Brain microvascular endothelial cell (primary cell): ENCODE measurements around the gene DPEP1.
A peak's percentile ranks its signal among the peaks of the same experiment; 100 is the strongest.

Experiments
- DNase-seq: peaks from one replicate; pipeline ENCODE4 v3.0.0-alpha.2; 2020
- H3K27ac ChIP-seq: fragments of 250-450 bp; sonication (Bioruptor Pico); 2 replicates; pipeline ENCODE4 v1.5.1; 2020; ENCODE audit warnings: mild to moderate bottlenecking, moderate library complexity
- H3K27me3 ChIP-seq: fragments of 250-450 bp; sonication (Bioruptor Pico); replicated peaks from 2 replicates; pipeline ENCODE4 v1.5.1; 2020; ENCODE audit warnings: mild to moderate bottlenecking
- H3K36me3 ChIP-seq: fragments of 250-450 bp; sonication (Bioruptor Pico); replicated peaks from 2 replicates; pipeline ENCODE4 v1.5.1; 2020; ENCODE audit warnings: mild to moderate bottlenecking
- H3K4me3 ChIP-seq: 2 replicates; pipeline ENCODE4 v1.5.1; 2011; ENCODE audit warnings: low read depth, mild to moderate bottlenecking, control low read depth, low read length, moderate library complexity
- in situ Hi-C: cut with HindIII; loops from 2 replicates; pipeline ENCODE4 v1.10.0; 2017; ENCODE audit warnings: low sequenced_read_pairs, low pct_ligation_motif_present
- TF ChIP-seq, protein P1 (sequence below): IDR thresholded peaks from 2 replicates; pipeline ENCODE4 v1.5.1; 2011; ENCODE audit warnings: low read depth, mild to moderate bottlenecking, moderate library complexity, low read length, control low read depth, inconsistent platforms; ENCODE audit errors: missing control alignments

DPEP1 gene

GRCh38 chr16:89601906-89602272 is 11.6 kb upstream of the DPEP1 start:
- Histone ChIP-seq H3K27me3 (no peaks in the 10 kb centered on the region), H3K4me3 (no peak overlapping the region), H3K27ac (peak overlapping the region; percentile 95), H3K36me3 (no peaks in the 10 kb centered on the region)
- TF ChIP-seq, protein P1, sequence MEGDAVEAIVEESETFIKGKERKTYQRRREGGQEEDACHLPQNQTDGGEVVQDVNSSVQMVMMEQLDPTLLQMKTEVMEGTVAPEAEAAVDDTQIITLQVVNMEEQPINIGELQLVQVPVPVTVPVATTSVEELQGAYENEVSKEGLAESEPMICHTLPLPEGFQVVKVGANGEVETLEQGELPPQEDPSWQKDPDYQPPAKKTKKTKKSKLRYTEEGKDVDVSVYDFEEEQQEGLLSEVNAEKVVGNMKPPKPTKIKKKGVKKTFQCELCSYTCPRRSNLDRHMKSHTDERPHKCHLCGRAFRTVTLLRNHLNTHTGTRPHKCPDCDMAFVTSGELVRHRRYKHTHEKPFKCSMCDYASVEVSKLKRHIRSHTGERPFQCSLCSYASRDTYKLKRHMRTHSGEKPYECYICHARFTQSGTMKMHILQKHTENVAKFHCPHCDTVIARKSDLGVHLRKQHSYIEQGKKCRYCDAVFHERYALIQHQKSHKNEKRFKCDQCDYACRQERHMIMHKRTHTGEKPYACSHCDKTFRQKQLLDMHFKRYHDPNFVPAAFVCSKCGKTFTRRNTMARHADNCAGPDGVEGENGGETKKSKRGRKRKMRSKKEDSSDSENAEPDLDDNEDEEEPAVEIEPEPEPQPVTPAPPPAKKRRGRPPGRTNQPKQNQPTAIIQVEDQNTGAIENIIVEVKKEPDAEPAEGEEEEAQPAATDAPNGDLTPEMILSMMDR = no peak
- in situ Hi-C loops = no loop called here
- DNase-seq = no peak

DNA sequence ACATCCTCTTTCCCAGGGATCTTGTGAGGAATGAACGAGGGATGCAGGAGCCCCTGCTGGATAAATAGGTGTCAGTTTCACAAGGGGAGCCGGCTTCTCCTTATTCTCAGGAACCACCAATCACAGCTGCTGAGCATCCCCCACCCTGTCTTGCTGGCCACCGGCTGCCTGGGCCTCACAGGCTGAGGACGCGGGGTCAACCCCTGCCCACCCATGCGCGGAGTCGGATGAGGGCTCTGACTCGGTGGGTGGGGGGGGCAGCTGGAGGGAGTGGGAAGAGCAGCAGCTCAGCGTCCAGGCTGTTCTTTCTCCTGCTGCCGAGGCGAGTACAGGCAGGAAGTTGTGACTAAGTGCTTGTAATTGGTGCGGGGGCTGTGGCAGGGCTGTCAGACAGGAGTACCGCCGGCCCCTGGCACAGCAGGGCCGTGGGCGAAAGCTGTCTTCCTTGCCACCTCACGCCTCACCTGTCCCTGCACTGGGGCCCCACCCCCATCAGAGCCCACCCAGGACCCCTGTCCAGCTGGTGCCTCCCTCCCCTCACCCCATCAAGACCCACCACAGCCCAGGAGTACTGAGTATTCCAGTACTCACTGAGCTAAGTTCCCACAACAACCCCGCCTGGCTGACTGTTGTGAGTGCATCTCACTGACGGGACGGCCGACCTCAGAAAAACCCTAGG is 11.0 kb upstream of the DPEP1 start:
- in situ Hi-C loops = no loop called here
- DNase-seq = peak; percentile 94
- Histone ChIP-seq H3K27me3 (no peaks in the 10 kb centered on the region), H3K4me3 (peak overlapping the region; percentile 20), H3K36me3 (no peaks in the 10 kb centered on the region), H3K27ac (peak overlapping the region; percentile 95)
- TF ChIP-seq, protein P1 = no peak

- no peak for DNase-seq
- peak overlapping the region; percentile 95 for H3K27ac ChIP-seq
- in situ Hi-C loops = no loop called here
- H3K36me3 ChIP-seq = no peaks in the 10 kb centered on the region
- no peak overlapping the region for H3K4me3 ChIP-seq
- TF ChIP-seq, protein P1 = no peak
- no peaks in the 10 kb centered on the region for H3K27me3 ChIP-seq
Measured at GRCh38 chr16:89602952-89603590, 10.4 kb upstream of the DPEP1 start.

DNA sequence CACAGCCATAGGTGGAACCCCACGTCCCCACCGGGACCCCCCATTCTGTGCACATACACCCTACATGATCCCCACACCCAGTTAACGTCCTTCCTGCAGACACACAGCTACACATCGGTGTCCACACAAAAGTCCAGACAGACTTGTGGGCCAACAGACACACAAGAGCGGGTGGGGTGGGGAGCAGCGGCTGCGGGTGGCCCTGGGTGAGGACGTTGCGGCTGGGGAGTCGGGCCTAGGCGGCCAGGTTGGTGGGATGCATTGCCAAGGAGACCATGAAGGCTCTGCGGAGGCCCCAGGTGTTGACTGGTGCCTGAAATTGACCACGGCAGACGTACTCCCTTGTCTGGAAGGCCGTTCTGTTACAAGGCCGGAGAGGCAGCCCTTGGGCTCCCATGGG is 8.7 kb upstream of the DPEP1 start:
- TF ChIP-seq, protein P1 = no peak
- Histone ChIP-seq H3K4me3 (no peak overlapping the region), H3K36me3 (no peaks in the 10 kb centered on the region), H3K27me3 (no peaks in the 10 kb centered on the region), H3K27ac (no peak overlapping the region)
- in situ Hi-C loops = no loop called here
- no peak for DNase-seq

- DNase-seq = no peak
- Histone ChIP-seq H3K4me3 (no peak overlapping the region), H3K27me3 (no peaks in the 10 kb centered on the region), H3K27ac (no peak overlapping the region), H3K36me3 (no peaks in the 10 kb centered on the region)
- TF ChIP-seq, protein P1 = no peak
- in situ Hi-C loops = no loop called here
Measured at GRCh38 chr16:89605186-89605970, 8.1 kb upstream of the DPEP1 start.
